Mesenchymal stem cell (in vitro differentiated cells and primary cell): ENCODE results near the gene CCDC40.
A peak's percentile ranks its signal among the peaks of the same experiment; 100 is the strongest.

ENCODE experiments used
- DNase-seq: peaks from one replicate; pipeline ENCODE4 v3.0.0-alpha.2; 2013
- H2AFZ ChIP-seq: one replicate; pipeline ENCODE4 v1.6.1; 2013; ENCODE audit warnings: low read depth, mild to moderate bottlenecking, control low read depth, inconsistent platforms, low read length, moderate library complexity
- H2AK5ac ChIP-seq: 2 replicates; pipeline ENCODE4 v1.6.1; 2013; ENCODE audit warnings: low read length, moderate library complexity, mild to moderate bottlenecking, inconsistent platforms; ENCODE audit not compliant: severe bottlenecking
- H2BK120ac ChIP-seq: one replicate; pipeline ENCODE4 v1.6.1; 2013; ENCODE audit warnings: low read depth, mild to moderate bottlenecking, inconsistent platforms, low read length, moderate library complexity
- H2BK12ac ChIP-seq, 2 experiments: one replicate each; pipeline ENCODE4 v1.6.1; 2013; ENCODE audit warnings: inconsistent platforms in 2 of 2, low read length in 2 of 2, mild to moderate bottlenecking in 2 of 2, moderate library complexity in 2 of 2, control low read depth in 1 of 2
- H2BK15ac ChIP-seq: one replicate; pipeline ENCODE4 v1.6.1; 2013; ENCODE audit warnings: mild to moderate bottlenecking, low read depth, inconsistent platforms; ENCODE audit not compliant: poor library complexity, severe bottlenecking
- H2BK5ac ChIP-seq: 2 replicates; pipeline ENCODE4 v1.6.1; 2013; ENCODE audit warnings: low read depth, mild to moderate bottlenecking, low read length, control low read depth, inconsistent platforms; ENCODE audit not compliant: poor library complexity, severe bottlenecking
- H3K14ac ChIP-seq, 2 experiments: one replicate each; pipeline ENCODE4 v1.6.1; 2013; ENCODE audit warnings: inconsistent platforms in 2 of 2, low read length in 2 of 2, control low read depth in 1 of 2, mild to moderate bottlenecking in 1 of 2, moderate library complexity in 1 of 2
- H3K18ac ChIP-seq, 2 experiments: one replicate each; pipeline ENCODE4 v1.6.1; 2013; ENCODE audit warnings: inconsistent platforms in 2 of 2, low read length in 2 of 2, control low read depth in 1 of 2, low read depth in 1 of 2, mild to moderate bottlenecking in 1 of 2
- H3K23ac ChIP-seq, 2 experiments: one replicate each; pipeline ENCODE4 v1.6.1; 2013; ENCODE audit warnings: inconsistent platforms in 2 of 2, low read length in 2 of 2, mild to moderate bottlenecking in 2 of 2, moderate library complexity in 2 of 2, control low read depth in 1 of 2
- H3K27ac ChIP-seq: 2 replicates; pipeline ENCODE4 v1.5.1; 2013; ENCODE audit warnings: mild to moderate bottlenecking, moderate library complexity, low read length, control low read depth, inconsistent platforms; ENCODE audit not compliant: poor library complexity, severe bottlenecking
- H3K27me3 ChIP-seq, 2 experiments: 2 replicates each; pipeline versions ENCODE4 v1.6.1 to v1.7.0; 2013; ENCODE audit warnings: low read length in 2 of 2, mild to moderate bottlenecking in 2 of 2, moderate library complexity in 2 of 2, control low read depth in 1 of 2, inconsistent platforms in 1 of 2; ENCODE audit not compliant: control insufficient read depth in 1 of 2, insufficient read depth in 1 of 2
- H3K36me3 ChIP-seq, 2 experiments: 2 replicates each; pipeline versions ENCODE4 v1.6.1 to v1.7.0; 2013; ENCODE audit warnings: low read length in 2 of 2, control low read depth in 1 of 2, inconsistent platforms in 1 of 2, low read depth in 1 of 2, mild to moderate bottlenecking in 1 of 2; ENCODE audit not compliant: insufficient read depth in 2 of 2, control insufficient read depth in 1 of 2
- H3K4ac ChIP-seq, 2 experiments: one replicate each; pipeline ENCODE4 v1.6.1; 2013; ENCODE audit warnings: inconsistent platforms in 2 of 2, low read length in 2 of 2, mild to moderate bottlenecking in 2 of 2, moderate library complexity in 2 of 2, control low read depth in 1 of 2, low read depth in 1 of 2
- H3K4me1 ChIP-seq: 2 replicates; pipeline ENCODE4 v1.6.1; 2013; ENCODE audit warnings: low read depth, low read length, control low read depth; ENCODE audit not compliant: control insufficient read depth, insufficient read depth
- H3K4me2 ChIP-seq: 2 replicates; pipeline ENCODE4 v1.6.1; 2013; ENCODE audit warnings: low read length, mild to moderate bottlenecking, inconsistent platforms; ENCODE audit not compliant: poor library complexity, severe bottlenecking
- H3K4me3 ChIP-seq, 2 experiments: 2 replicates each; pipeline versions ENCODE4 v1.5.1 to v1.7.0; 2013; ENCODE audit warnings: low read length in 2 of 2, mild to moderate bottlenecking in 2 of 2, control low read depth in 1 of 2, low read depth in 1 of 2; ENCODE audit not compliant: insufficient read depth in 1 of 2
- H3K79me1 ChIP-seq: replicated peaks from 2 replicates; pipeline ENCODE4 v1.6.1; 2013; ENCODE audit warnings: mild to moderate bottlenecking, control low read depth, low read length, inconsistent platforms; ENCODE audit not compliant: poor library complexity, severe bottlenecking
- H3K9ac ChIP-seq: 2 replicates; pipeline ENCODE4 v1.7.0; 2013; ENCODE audit warnings: mild to moderate bottlenecking, low read length, moderate library complexity
- H3K9me3 ChIP-seq: 2 replicates; pipeline ENCODE4 v1.7.0; 2013; ENCODE audit warnings: mild to moderate bottlenecking, low read length; ENCODE audit not compliant: control insufficient read depth
- H4K8ac ChIP-seq: one replicate; pipeline ENCODE4 v1.6.1; 2013; ENCODE audit warnings: inconsistent platforms, mild to moderate bottlenecking, low read length, moderate library complexity
- H4K91ac ChIP-seq: one replicate; pipeline ENCODE4 v1.6.1; 2013; ENCODE audit warnings: mild to moderate bottlenecking, low read length, inconsistent platforms
- WGBS: methylation state at CpG from one replicate; pipeline ENCODE4 v1.1.7; 2013; ENCODE audit warnings: mixed read lengths; 5-methylcytosine and 5-hydroxymethylcytosine counted together

The CCDC40 gene

DNA sequence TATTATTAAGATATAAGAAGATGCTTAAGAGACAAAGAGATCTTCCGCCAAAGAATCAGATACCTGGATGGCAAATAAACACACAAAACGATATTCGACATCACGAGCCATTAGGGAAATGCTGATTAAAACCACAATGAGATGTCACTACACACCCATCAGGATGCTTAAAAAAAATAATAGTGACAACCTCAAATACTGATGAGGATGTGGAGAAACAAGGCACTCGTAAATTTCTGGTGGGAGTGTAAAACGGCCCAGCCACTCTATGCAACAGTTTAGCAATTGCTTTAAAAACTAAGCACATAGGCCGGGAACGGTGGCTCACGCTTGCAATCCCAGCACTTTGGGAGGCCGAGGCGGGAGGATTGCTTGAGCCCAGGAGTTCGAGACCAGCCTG, 40.2 kb upstream of the CCDC40 start:
- 95% methylated on average over 12 of the region's 12 CpGs for WGBS
- H2BK120ac ChIP-seq: no peak overlapping the region
- H3K79me1 ChIP-seq: peaks cover 20% of the 10 kb centered on the region

DNA sequence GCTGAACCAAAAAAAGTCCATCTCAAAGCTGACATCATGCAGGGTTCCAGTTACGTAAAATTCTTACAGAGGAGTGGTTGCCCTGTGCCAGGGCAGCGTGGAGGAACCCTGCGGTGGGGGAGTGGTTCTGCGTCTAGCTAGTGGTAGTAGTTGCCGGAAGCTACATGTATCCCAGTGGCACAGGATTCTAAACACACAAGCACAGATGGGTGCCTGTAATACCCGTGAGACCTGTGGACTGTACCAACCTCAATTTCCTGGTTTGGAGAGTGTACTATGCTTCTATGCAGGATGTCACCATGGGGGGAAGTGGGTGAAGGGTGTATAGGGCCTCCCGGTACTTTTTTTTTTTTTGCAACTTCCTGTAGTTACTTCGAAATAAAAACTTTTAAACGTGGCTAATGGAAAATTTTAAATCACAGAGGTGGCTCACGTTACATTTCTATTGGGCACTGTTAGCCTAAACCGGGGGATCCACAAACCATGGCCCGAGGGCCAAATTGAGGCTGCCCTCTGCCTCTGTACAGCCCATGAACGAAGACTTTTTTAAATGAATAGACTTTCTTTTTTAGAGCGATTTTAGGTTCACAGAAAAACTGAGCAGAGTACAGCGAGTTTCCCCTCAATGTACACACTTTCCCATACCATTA, 39.3 kb upstream of the CCDC40 start:
- no peaks in the 10 kb centered on the region for H3K9me3 ChIP-seq
- H3K36me3 ChIP-seq: peaks cover 22 to 24% of the 10 kb centered on the region in 2 experiments
- no peak overlapping the region for H3K4me3 ChIP-seq
- peak overlapping the region; percentile 14 for H2AK5ac ChIP-seq
- H3K4me2 ChIP-seq: no peak overlapping the region
- no peak overlapping the region for H3K27ac ChIP-seq
- H3K27me3 ChIP-seq: no peaks in the 10 kb centered on the region
- H3K79me1 ChIP-seq: peaks cover 21% of the 10 kb centered on the region
- H3K23ac ChIP-seq: peak overlapping the region in 1 of 2 experiments; percentile 2
- no peak overlapping the region for H3K9ac ChIP-seq
- H3K18ac ChIP-seq: no peak overlapping the region
- DNase-seq: peak; percentile 26
- H3K4ac ChIP-seq: no peak overlapping the region
- no peak overlapping the region for H2BK120ac ChIP-seq
- H2BK12ac ChIP-seq: no peak overlapping the region
- H2BK15ac ChIP-seq: no peak overlapping the region
- WGBS: 89% methylated on average over 15 of the region's 15 CpGs
- H3K4me1 ChIP-seq: peaks cover 23% of the 10 kb centered on the region
- H2BK5ac ChIP-seq: no peak overlapping the region
- H4K8ac ChIP-seq: no peak overlapping the region
- H4K91ac ChIP-seq: no peak overlapping the region
- H3K14ac ChIP-seq: no peak overlapping the region
- H2AFZ ChIP-seq: no peak overlapping the region

More for the DNA sequence above, 40.2 kb upstream of the CCDC40 start:
- Histone ChIP-seq H3K9ac (no peak overlapping the region), H3K14ac (no peak overlapping the region), H3K4me1 (peaks cover 31% of the 10 kb centered on the region), H2BK5ac (no peak overlapping the region), H2AK5ac (no peak overlapping the region), H2AFZ (no peak overlapping the region), H3K4me2 (no peak overlapping the region), H2BK12ac (no peak overlapping the region), H3K36me3 (peaks cover 14 to 23% of the 10 kb centered on the region in 2 experiments), H3K27me3 (no peaks in the 10 kb centered on the region), H4K91ac (no peak overlapping the region), H3K4me3 (no peak overlapping the region), H2BK15ac (no peak overlapping the region), H3K23ac (no peak overlapping the region), H3K9me3 (no peaks in the 10 kb centered on the region), H3K27ac (no peak overlapping the region), H3K4ac (no peak overlapping the region), H4K8ac (no peak overlapping the region), H3K18ac (no peak overlapping the region)
- no peak for DNase-seq

DNA sequence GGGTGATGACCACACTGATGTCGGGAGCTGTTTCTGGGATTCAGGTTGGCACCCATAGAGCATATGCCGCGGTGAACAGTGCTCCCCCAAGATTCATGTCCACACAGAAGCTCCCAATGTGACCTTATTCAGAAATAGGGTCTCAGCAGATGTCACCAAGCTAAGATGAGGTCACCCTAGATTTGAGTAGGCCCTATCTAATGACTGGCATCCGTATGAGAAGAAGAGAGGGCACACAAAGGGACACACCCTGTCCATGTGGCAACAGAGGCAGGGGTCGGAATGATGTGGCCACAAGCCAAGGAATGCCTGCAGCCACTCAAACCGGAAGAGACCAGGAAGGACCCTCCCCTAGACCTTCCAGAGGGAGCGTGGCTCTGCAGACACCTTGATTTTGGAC, 36.3 kb upstream of the CCDC40 start:
- Histone ChIP-seq H3K4me3 (no peak overlapping the region), H4K8ac (no peak overlapping the region), H3K4me2 (no peak overlapping the region), H3K27me3 (no peaks in the 10 kb centered on the region), H3K27ac (no peak overlapping the region), H2BK15ac (no peak overlapping the region), H2AFZ (no peak overlapping the region), H2BK5ac (no peak overlapping the region), H3K36me3 (peaks cover 36 to 38% of the 10 kb centered on the region in 2 experiments), H3K9me3 (no peaks in the 10 kb centered on the region), H3K18ac (no peak overlapping the region), H2BK120ac (no peak overlapping the region), H2AK5ac (no peak overlapping the region), H3K14ac (no peak overlapping the region), H3K4me1 (peaks cover 7% of the 10 kb centered on the region), H2BK12ac (no peak overlapping the region), H3K9ac (no peak overlapping the region), H4K91ac (no peak overlapping the region), H3K79me1 (peaks cover 32% of the 10 kb centered on the region), H3K4ac (no peak overlapping the region), H3K23ac (no peak overlapping the region)
- no peak for DNase-seq
- 98% methylated on average over 7 of the region's 7 CpGs for WGBS

DNA sequence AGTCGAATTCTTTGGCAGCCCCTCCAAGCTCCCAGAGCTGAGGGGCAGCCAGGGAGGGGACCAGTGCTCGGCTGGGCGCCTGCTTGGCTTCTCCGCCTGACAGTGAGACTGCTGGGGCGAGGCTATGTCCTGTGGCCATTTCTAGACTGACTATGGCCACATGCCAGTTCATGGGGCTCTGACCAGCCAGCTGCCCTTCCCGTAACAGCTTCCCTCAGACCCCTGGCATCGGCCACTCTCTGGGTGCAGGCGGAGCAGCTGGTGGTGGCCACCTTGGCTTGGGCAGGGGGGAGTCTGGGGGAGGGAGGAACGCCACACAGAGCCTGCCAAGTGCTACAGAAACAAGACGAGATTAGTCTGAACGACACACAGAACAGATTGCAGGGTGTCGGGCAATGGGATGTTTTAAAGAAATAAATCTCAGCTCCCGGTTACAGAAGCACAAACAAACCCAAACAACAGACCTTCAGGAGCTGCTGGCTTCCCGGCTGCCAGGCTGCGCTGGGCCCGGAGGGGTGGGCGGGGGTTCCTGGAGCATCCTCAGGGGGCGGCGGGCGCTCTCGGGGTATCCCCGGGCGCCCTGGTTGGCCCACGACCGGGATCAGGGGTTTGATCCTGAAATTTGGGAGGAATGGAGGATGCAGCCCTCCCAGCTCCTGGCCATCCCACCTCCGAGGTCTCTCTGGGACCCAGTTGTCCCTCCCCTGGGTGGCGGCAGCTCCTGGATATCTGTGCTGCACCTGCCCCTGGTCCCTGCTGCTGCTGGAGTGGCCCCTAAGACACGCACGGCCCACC, 35.3 kb upstream of the CCDC40 start:
- H2BK5ac ChIP-seq: no peak overlapping the region
- 94% methylated on average over 27 of the region's 29 CpGs for WGBS
- H2BK120ac ChIP-seq: no peak overlapping the region
- no peak overlapping the region for H3K4ac ChIP-seq
- H4K8ac ChIP-seq: no peak overlapping the region
- no peak for DNase-seq
- peaks cover 14% of the 10 kb centered on the region for H3K4me1 ChIP-seq
- no peak overlapping the region for H3K4me2 ChIP-seq
- H2BK12ac ChIP-seq: no peak overlapping the region
- no peak overlapping the region for H2BK15ac ChIP-seq
- no peak overlapping the region for H3K9ac ChIP-seq
- no peak overlapping the region for H3K18ac ChIP-seq
- H3K9me3 ChIP-seq: no peaks in the 10 kb centered on the region
- H3K79me1 ChIP-seq: peaks cover 39% of the 10 kb centered on the region
- no peak overlapping the region for H2AK5ac ChIP-seq
- no peak overlapping the region for H3K23ac ChIP-seq
- H3K27ac ChIP-seq: no peak overlapping the region
- H3K4me3 ChIP-seq: no peak overlapping the region
- H3K27me3 ChIP-seq: no peaks in the 10 kb centered on the region
- H4K91ac ChIP-seq: no peak overlapping the region
- H2AFZ ChIP-seq: no peak overlapping the region
- peaks cover 36 to 38% of the 10 kb centered on the region in 2 experiments for H3K36me3 ChIP-seq
- H3K14ac ChIP-seq: no peak overlapping the region
